Breast epithelium (tissue), 4 donors: ENCODE measurements around the gene TAAR9. TPM values are rescaled to one million over a fixed set of nuclear protein-coding genes. Genes with fewer than 3 reads are reported as not detected.

Experiments
- DNase-seq, 2 donors: peaks; one replicate each; pipeline ENCODE4 v3.0.0-alpha.2; 2019; ENCODE audit warnings: low spot score in 2 of 2
- H3K27ac ChIP-seq, 2 donors: fragments of 200-600 bp; sonication (generic) in 1 of 2; one replicate each; pipeline ENCODE4 v1.5.1; 2016 to 2019; ENCODE audit warnings: mild to moderate bottlenecking in 1 of 2
- H3K27me3 ChIP-seq, 2 donors: fragments of 200-600 bp; sonication (generic) in 1 of 2; one replicate each; pipeline versions ENCODE4 v1.5.1 to v1.6.0; 2017 to 2019; ENCODE audit warnings: control low read depth in 1 of 2, mild to moderate bottlenecking in 1 of 2
- H3K36me3 ChIP-seq: fragments of 200-600 bp; one replicate; pipeline ENCODE4 v1.5.1; 2019
- H3K4me1 ChIP-seq, 2 donors: fragments of 200-600 bp; sonication (generic); one replicate each; pipeline ENCODE4 v1.5.1; 2016 to 2019; ENCODE audit warnings: control low read depth in 1 of 2
- H3K4me3 ChIP-seq, 3 donors: fragments of 200-600 bp; sonication (generic); 1 replicate in 2 of 3; 2 replicates in 1 of 3; pipeline ENCODE4 v1.5.1; 2016 to 2019; ENCODE audit warnings: mild to moderate bottlenecking in 3 of 3, moderate library complexity in 2 of 3
- H3K9me3 ChIP-seq, 2 donors: fragments of 200-600 bp; sonication (generic) in 1 of 2; one replicate each; pipeline ENCODE4 v1.5.1; 2016 to 2019; ENCODE audit warnings: control low read depth in 1 of 2
- CTCF ChIP-seq, 3 donors: fragments of 450-650 bp; IDR thresholded peaks; one replicate each; pipeline ENCODE4 v1.5.1; 2016 to 2017; ENCODE audit warnings: antibody characterized with exemption in 3 of 3, mild to moderate bottlenecking in 3 of 3, moderate library complexity in 3 of 3
- POLR2A ChIP-seq: fragments of 450-650 bp; IDR thresholded peaks from one replicate; pipeline ENCODE4 v1.6.1; 2016; ENCODE audit warnings: antibody characterized with exemption, mild to moderate bottlenecking, moderate library complexity
- POLR2AphosphoS5 ChIP-seq, 3 donors: sonication (generic); formaldehyde crosslinking; IDR thresholded peaks; one replicate each; pipeline ENCODE4 v1.6.1; 2017; ENCODE audit warnings: antibody characterized with exemption in 3 of 3
- intact Hi-C: fragments of 100-400 bp; cut with DNase I; formaldehyde crosslinking; loops from one replicate; pipeline ENCODE4 v1.15.1; 2023; ENCODE audit warnings: low total_unique reads
- total RNA-seq, 3 donors: library from RNA; depleted of rRNA; stranded (reverse); fragments of >200 nt; gene quantifications; one replicate each; pipeline ENCODE4 v1.1.0, GENCODE V29; 2016

TAAR9 gene
- total RNA-seq, 3 donors from 2014 or later: not detected

GRCh38 chr6:132566404-132566803, 28.3 kb downstream of the TAAR9 start:
- DNase-seq: no peak
- Histone ChIP-seq H3K4me1 (no peaks in the 10 kb centered on the region), H3K4me3 (no peak overlapping the region), H3K36me3 (no peaks in the 10 kb centered on the region), H3K27me3 (no peaks in the 10 kb centered on the region), H3K27ac (no peak overlapping the region), H3K9me3 (no peaks in the 10 kb centered on the region)
- TF ChIP-seq POLR2A (no peak), POLR2AphosphoS5 (IDR thresholded peaks at IDR 0.05) (no peak), CTCF (IDR thresholded peaks at IDR 0.05) (no peak)
- intact Hi-C loops: no loop called here

- DNase-seq: no peak
Observed at GRCh38 chr6:132567566-132567965, 29.5 kb downstream of the TAAR9 start.

GRCh38 chr6:132568611-132569010, 30.5 kb downstream of the TAAR9 start:
- Histone ChIP-seq H3K9me3 (no peaks in the 10 kb centered on the region), H3K36me3 (no peaks in the 10 kb centered on the region), H3K4me3 (no peak overlapping the region), H3K27ac (no peak overlapping the region), H3K27me3 (no peaks in the 10 kb centered on the region), H3K4me1 (no peaks in the 10 kb centered on the region)
- TF ChIP-seq POLR2AphosphoS5 (IDR thresholded peaks at IDR 0.05): no peak
- no peak for TF ChIP-seq POLR2A
- no peak for TF ChIP-seq CTCF (IDR thresholded peaks at IDR 0.05)
- intact Hi-C loops: no loop called here
- no peak for DNase-seq

More at GRCh38 chr6:132567566-132567965, 29.5 kb downstream of the TAAR9 start:
- no peak for TF ChIP-seq CTCF (IDR thresholded peaks at IDR 0.05)
- no peak for TF ChIP-seq POLR2A
- no peak for TF ChIP-seq POLR2AphosphoS5 (IDR thresholded peaks at IDR 0.05)
- intact Hi-C loops: no loop called here
- no peaks in the 10 kb centered on the region for H3K4me1 ChIP-seq
- H3K27ac ChIP-seq: no peak overlapping the region
- no peak overlapping the region for H3K4me3 ChIP-seq
- H3K36me3 ChIP-seq: no peaks in the 10 kb centered on the region
- no peaks in the 10 kb centered on the region for H3K27me3 ChIP-seq
- no peaks in the 10 kb centered on the region for H3K9me3 ChIP-seq

- no peaks in the 10 kb centered on the region for H3K4me1 ChIP-seq
- no peaks in the 10 kb centered on the region for H3K9me3 ChIP-seq
- TF ChIP-seq POLR2AphosphoS5 (IDR thresholded peaks at IDR 0.05): no peak
- no peak for TF ChIP-seq POLR2A
- no peak for TF ChIP-seq CTCF (IDR thresholded peaks at IDR 0.05)
- intact Hi-C loops: no loop called here
- no peak overlapping the region for H3K4me3 ChIP-seq
- H3K27ac ChIP-seq: no peak overlapping the region
- H3K36me3 ChIP-seq: no peaks in the 10 kb centered on the region
- H3K27me3 ChIP-seq: no peaks in the 10 kb centered on the region
- no peak for DNase-seq
Observed at GRCh38 chr6:132569170-132569569, 31.1 kb downstream of the TAAR9 start.

- no peak within 1 kb of the TSS for H3K27ac ChIP-seq
- TF ChIP-seq CTCF (IDR thresholded peaks at IDR 0.05): no peak
- TF ChIP-seq POLR2A: no peak
- no peak within 1 kb of the TSS for H3K4me3 ChIP-seq
- no peaks in the 10 kb centered on the region for H3K4me1 ChIP-seq
- intact Hi-C loops: no loop called here
- H3K27me3 ChIP-seq: no peaks in the 10 kb centered on the region
- no peak for DNase-seq
- H3K9me3 ChIP-seq: no peaks in the 10 kb centered on the region
- no peaks in the 10 kb centered on the region for H3K36me3 ChIP-seq
Observed at GRCh38 chr6:132570221-132570777, 32.2 kb downstream of the TAAR9 start, which contains the start of gene TAAR6. Gene TAAR6 (plus strand): TSS chr6:132570322. CDS start chr6:132570322, 0 bp downstream.
